HL-60 (cell line): ENCODE results near the gene KREMEN2.

ENCODE experiments used
- CTCF ChIP-seq: IDR thresholded peaks from one replicate; pipeline ENCODE4 v1.5.1; 2011; ENCODE audit warnings: low read length, control low read depth, inconsistent platforms; ENCODE audit not compliant: insufficient read depth
- GABPA ChIP-seq: IDR thresholded peaks from 2 replicates; pipeline ENCODE4 v1.6.1; 2012; ENCODE audit warnings: low read depth

GRCh38 chr16:2937170-2937569, 26.9 kb upstream of the KREMEN2 start:
- TF ChIP-seq GABPA (no peak), CTCF (no peak)
